Ishikawa (cell line): Measurements from ENCODE around the gene MMP10.
A peak's percentile ranks its signal among the peaks of the same experiment; 100 is the strongest.

Experiments used
- CEBPB ChIP-seq: IDR thresholded peaks from 2 replicates; pipeline ENCODE4 v1.6.1; 2012
- CREB1 ChIP-seq: IDR thresholded peaks from 2 replicates; pipeline ENCODE4 v1.6.1; 2012; ENCODE audit warnings: low read depth
- EGR1 ChIP-seq: IDR thresholded peaks from 2 replicates; pipeline ENCODE4 v1.6.1; 2012
- EP300 ChIP-seq: IDR thresholded peaks from 2 replicates; pipeline ENCODE4 v1.6.1; 2012; ENCODE audit warnings: borderline replicate concordance
- FOXM1 ChIP-seq: IDR thresholded peaks from 2 replicates; pipeline ENCODE4 v1.6.1; 2012; ENCODE audit warnings: low read depth, borderline replicate concordance
- MAX ChIP-seq: IDR thresholded peaks from 2 replicates; pipeline ENCODE4 v1.6.1; 2012
- NFIC ChIP-seq: IDR thresholded peaks from 2 replicates; pipeline ENCODE4 v1.6.1; 2012
- RAD21 ChIP-seq: IDR thresholded peaks from 2 replicates; pipeline ENCODE4 v1.6.1; 2012; ENCODE audit warnings: low read depth
- REST ChIP-seq: IDR thresholded peaks from 2 replicates; pipeline ENCODE4 v1.6.1; 2012; ENCODE audit warnings: low read depth, mild to moderate bottlenecking
- TAF1 ChIP-seq: IDR thresholded peaks from 2 replicates; pipeline ENCODE4 v1.6.1; 2012; ENCODE audit warnings: low read depth, mild to moderate bottlenecking
- TCF12 ChIP-seq: IDR thresholded peaks from 2 replicates; pipeline ENCODE4 v1.6.1; 2012; ENCODE audit warnings: low read depth
- TEAD4 ChIP-seq: IDR thresholded peaks from 2 replicates; pipeline ENCODE4 v1.6.1; 2012
- USF1 ChIP-seq: IDR thresholded peaks from 2 replicates; pipeline ENCODE4 v1.6.1; 2012
- YY1 ChIP-seq: IDR thresholded peaks from 2 replicates; pipeline ENCODE4 v1.6.1; 2012; ENCODE audit warnings: low read depth
- ZBTB7A ChIP-seq: IDR thresholded peaks from 2 replicates; pipeline ENCODE4 v1.6.1; 2012; ENCODE audit warnings: low read depth

MMP10 gene

GRCh38 chr11:102812188-102812587 is 31.8 kb upstream of the MMP10 start:
- no peak for TF ChIP-seq YY1
- no peak for TF ChIP-seq MAX
- TF ChIP-seq NFIC, result no peak
- TF ChIP-seq TCF12, result no peak
- TF ChIP-seq ZBTB7A, result no peak
- no peak for TF ChIP-seq REST
- no peak for TF ChIP-seq CREB1
- TF ChIP-seq TEAD4, result no peak
- no peak for TF ChIP-seq CEBPB
- no peak for TF ChIP-seq EP300
- no peak for TF ChIP-seq TAF1
- no peak for TF ChIP-seq USF1
- no peak for TF ChIP-seq RAD21
- TF ChIP-seq EGR1, result no peak
- no peak for TF ChIP-seq FOXM1

- TF ChIP-seq CREB1 (no peak), RAD21 (peak; percentile 61)
Measured at GRCh38 chr11:102810950-102811660, 30.7 kb upstream of the MMP10 start.

GRCh38 chr11:102809971-102810370 is 29.5 kb upstream of the MMP10 start:
- no peak for TF ChIP-seq CREB1
- TF ChIP-seq NFIC, result no peak
- no peak for TF ChIP-seq TEAD4
- no peak for TF ChIP-seq RAD21
- TF ChIP-seq USF1, result no peak
- TF ChIP-seq YY1, result no peak
- no peak for TF ChIP-seq MAX
- no peak for TF ChIP-seq CEBPB

- TF ChIP-seq RAD21 (peak; percentile 43), MAX (no peak)
Measured at GRCh38 chr11:102807921-102808320, 27.5 kb upstream of the MMP10 start.

- no peak for TF ChIP-seq MAX
- TF ChIP-seq EGR1, result no peak
- no peak for TF ChIP-seq TEAD4
- TF ChIP-seq CEBPB, result no peak
- TF ChIP-seq FOXM1, result no peak
- no peak for TF ChIP-seq TAF1
- no peak for TF ChIP-seq REST
- no peak for TF ChIP-seq EP300
- no peak for TF ChIP-seq YY1
- no peak for TF ChIP-seq USF1
- TF ChIP-seq RAD21, result no peak
- no peak for TF ChIP-seq ZBTB7A
- TF ChIP-seq CREB1, result no peak
- TF ChIP-seq TCF12, result no peak
- no peak for TF ChIP-seq NFIC
Measured at GRCh38 chr11:102806296-102806695, 25.9 kb upstream of the MMP10 start.

- TF ChIP-seq YY1 (no peak), USF1 (no peak), CEBPB (no peak), MAX (no peak), REST (no peak), FOXM1 (no peak), TEAD4 (no peak), TCF12 (no peak), NFIC (no peak), TAF1 (no peak)
Measured at GRCh38 chr11:102802341-102802740, 21.9 kb upstream of the MMP10 start.
